Measurements from ENCODE around the gene FRY.

The FRY gene

DNA sequence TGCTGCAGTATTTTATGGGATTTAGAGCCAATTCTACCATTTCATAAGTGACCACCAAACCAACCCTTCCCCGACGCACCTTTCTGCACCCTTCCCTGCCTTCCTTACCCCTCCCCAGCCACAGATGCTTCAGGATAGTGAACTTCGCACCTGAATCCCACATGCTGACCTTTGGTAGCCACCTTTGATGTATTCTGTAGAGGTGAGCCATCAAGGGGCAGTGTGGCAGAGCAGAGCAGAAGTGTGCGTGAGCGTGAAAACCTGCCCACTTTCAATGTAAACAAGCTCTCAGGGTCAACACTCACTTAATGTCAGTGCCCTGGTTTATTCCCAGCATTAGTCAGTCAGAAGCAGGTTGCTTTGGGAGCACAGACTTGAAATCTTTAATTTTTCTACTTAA is 107.7 kb downstream of the FRY start:
- TF ChIP-seq, protein P1, sequence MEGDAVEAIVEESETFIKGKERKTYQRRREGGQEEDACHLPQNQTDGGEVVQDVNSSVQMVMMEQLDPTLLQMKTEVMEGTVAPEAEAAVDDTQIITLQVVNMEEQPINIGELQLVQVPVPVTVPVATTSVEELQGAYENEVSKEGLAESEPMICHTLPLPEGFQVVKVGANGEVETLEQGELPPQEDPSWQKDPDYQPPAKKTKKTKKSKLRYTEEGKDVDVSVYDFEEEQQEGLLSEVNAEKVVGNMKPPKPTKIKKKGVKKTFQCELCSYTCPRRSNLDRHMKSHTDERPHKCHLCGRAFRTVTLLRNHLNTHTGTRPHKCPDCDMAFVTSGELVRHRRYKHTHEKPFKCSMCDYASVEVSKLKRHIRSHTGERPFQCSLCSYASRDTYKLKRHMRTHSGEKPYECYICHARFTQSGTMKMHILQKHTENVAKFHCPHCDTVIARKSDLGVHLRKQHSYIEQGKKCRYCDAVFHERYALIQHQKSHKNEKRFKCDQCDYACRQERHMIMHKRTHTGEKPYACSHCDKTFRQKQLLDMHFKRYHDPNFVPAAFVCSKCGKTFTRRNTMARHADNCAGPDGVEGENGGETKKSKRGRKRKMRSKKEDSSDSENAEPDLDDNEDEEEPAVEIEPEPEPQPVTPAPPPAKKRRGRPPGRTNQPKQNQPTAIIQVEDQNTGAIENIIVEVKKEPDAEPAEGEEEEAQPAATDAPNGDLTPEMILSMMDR (IDR thresholded peaks at IDR 0.05; ENCODE audit: low read depth, low read length): no peak
- H3K4me3 ChIP-seq (replicated peaks in 1 of 2; ENCODE audit: low read depth in 2 of 2, low read length in 2 of 2): no peak overlapping the region
- no peak for DNase-seq (ENCODE audit: low read depth in 2 of 2)

DNA sequence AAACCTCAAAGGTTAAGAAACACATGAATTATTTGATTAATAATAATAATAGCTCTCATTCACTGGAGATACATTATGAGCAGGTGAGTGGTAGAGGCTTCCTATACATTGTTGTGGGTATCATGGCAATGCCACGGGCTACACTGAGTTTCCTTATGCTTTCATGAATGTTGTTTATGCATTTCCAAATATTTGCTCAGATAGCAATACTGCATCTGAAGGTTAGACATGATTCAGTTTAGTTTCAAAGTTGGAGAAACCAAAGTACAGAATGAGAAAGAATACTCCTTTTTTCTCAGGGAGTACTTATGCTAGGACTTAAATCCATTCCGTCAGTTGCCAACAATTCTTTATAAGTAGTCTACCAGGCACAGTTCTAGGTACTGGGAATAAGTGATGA is 108.5 kb downstream of the FRY start:
- no peak overlapping the region for H3K4me3 ChIP-seq (replicated peaks in 1 of 2; ENCODE audit: low read depth in 2 of 2, low read length in 2 of 2)
- TF ChIP-seq, protein P1 (IDR thresholded peaks at IDR 0.05; ENCODE audit: low read depth, low read length): no peak

DNA sequence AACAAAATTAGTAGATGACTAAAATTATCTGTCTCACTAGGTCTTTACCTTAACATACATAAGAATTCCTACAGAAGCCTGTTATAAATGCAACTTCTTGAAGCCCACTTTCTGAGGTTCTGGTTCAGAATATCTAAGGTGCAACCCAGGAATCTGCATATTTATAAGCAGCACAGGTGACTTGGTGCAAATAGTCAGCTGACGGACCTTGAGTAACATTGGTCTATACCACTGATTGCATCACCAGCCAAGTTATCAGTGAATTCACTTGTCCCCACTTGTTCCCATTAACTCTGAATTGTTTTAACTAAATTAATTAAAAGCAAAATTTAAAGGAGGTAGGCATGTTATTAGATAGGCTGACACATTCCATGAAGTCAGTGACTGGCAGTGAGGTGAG is 109.9 kb downstream of the FRY start:
- DNase-seq (ENCODE audit: low read depth in 2 of 2): no peak
- H3K4me3 ChIP-seq (replicated peaks in 1 of 2; ENCODE audit: low read depth in 2 of 2, low read length in 2 of 2): no peak overlapping the region
- TF ChIP-seq, protein P1 (IDR thresholded peaks at IDR 0.05; ENCODE audit: low read depth, low read length): no peak

More for the DNA sequence above, 108.5 kb downstream of the FRY start:
- DNase-seq (ENCODE audit: low read depth in 2 of 2): no peak

DNA sequence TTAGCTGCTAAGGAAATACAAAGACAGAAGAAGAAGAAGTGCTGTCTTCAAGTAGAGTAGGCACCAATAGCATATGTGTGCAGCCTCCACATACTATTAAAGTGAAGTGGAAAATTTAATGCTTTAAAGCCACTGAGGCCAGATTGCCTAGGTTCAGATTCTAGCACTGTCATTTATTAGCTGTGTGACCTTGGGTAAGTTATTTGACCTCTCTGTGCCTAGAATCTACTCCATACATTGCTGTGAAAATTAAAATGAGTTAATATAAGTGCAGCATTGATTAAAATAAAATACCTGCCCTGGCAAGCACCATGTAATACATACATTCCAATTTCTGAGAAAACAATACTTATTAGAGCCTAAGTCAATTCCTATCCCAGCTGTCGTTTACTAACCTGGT is 110.5 kb downstream of the FRY start:
- TF ChIP-seq, protein P1 (IDR thresholded peaks at IDR 0.05; ENCODE audit: low read depth, low read length): no peak
- DNase-seq (ENCODE audit: low read depth in 2 of 2): no peak
- H3K4me3 ChIP-seq (replicated peaks in 1 of 2; ENCODE audit: low read depth in 2 of 2, low read length in 2 of 2): no peak overlapping the region

DNA sequence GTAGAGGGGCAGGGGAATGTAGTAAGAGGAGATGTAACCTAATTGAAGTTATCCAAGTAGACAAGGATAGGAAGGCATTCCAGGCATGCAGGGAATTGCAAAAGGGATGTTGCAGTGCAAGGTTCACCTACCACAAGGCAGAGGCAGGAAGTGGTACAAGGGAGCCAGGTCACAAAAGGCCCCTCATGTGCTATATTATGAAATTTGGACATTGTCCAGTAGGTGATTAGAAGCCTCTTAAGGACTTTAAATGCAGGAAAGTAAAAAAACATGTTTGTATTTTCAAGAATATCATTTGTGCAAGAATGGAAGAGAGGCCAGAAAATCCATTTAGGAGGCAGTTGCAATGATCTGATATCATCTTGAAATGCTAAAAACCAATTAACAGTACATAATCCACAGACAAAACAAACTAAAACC is 111.4 kb downstream of the FRY start:
- H3K4me3 ChIP-seq (replicated peaks in 1 of 2; ENCODE audit: low read depth in 2 of 2, low read length in 2 of 2): no peak overlapping the region
- peak; percentile 41 to 80 for DNase-seq (ENCODE audit: low read depth in 2 of 2)
- TF ChIP-seq, protein P1 (IDR thresholded peaks at IDR 0.05; ENCODE audit: low read depth, low read length): no peak

DNA sequence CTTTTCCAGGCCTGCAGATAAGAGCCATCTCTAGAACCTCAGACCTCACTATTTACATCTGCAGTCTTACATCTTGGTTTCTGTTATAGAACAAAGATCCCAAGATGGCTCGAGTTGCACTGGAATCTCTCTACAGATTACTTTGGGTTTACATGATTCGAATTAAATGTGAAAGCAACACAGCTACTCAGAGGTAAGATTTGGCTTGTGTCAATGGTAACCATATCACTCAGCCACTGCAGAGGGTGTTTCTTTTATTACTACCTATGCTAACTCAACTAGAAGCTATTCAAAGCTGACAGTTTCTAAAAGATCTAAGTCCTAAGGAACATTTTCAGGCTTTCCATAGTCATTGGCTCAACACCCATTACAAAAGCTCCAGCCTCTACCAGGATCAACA is 115.6 kb downstream of the FRY start:
- no peak overlapping the region for H3K4me3 ChIP-seq (replicated peaks in 1 of 2; ENCODE audit: low read depth in 2 of 2, low read length in 2 of 2)
- no peak for DNase-seq (ENCODE audit: low read depth in 2 of 2)
- TF ChIP-seq, protein P1 (IDR thresholded peaks at IDR 0.05; ENCODE audit: low read depth, low read length): no peak

DNA sequence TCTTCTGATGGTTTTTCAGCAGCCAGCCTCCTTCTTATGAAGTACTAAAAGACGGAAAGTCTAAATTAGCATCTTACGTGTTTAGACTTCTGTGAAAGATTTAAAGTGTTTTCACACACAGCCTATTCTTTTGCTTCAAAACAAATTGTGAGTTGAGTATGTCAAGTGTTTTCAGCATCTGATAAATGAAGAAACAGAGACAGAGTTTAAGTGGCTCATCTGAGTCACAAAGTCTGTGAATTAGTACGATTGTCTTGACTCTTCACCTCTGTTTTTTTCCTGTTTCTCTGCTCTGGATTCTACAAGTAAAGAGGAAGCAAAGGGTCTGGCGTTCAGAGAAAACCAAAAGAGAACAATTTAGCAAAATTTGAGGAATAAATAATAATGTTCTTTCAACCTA is 116.4 kb downstream of the FRY start:
- TF ChIP-seq, protein P1 (IDR thresholded peaks at IDR 0.05; ENCODE audit: low read depth, low read length): no peak

More for the DNA sequence above, 116.4 kb downstream of the FRY start:
- no peak for DNase-seq (ENCODE audit: low read depth in 2 of 2)
- no peak overlapping the region for H3K4me3 ChIP-seq (replicated peaks in 1 of 2; ENCODE audit: low read depth in 2 of 2, low read length in 2 of 2)

All from cardiac fibroblast (primary cell).